OCI-LY1 (cell line): Measurements from ENCODE around the gene KRTAP5-8.
"Not testable (repeated sequence)": the region's sequence is repeated elsewhere in the genome, so short reads cannot be mapped to it uniquely, and the experiment has no call there.

Experiments
- CTCF ChIP-seq: fragments of 200-600 bp; sonication (generic), shearing (Covaris generic); IDR thresholded peaks from 2 replicates; pipeline ENCODE4 v1.5.1; 2017; ENCODE audit warnings: mild to moderate bottlenecking, antibody characterized with exemption, low read length, moderate library complexity, mixed read lengths
- EZH2 ChIP-seq: fragments of 200-600 bp; sonication (generic), shearing (Covaris generic); IDR thresholded peaks from 2 replicates; pipeline ENCODE4 v1.8.0; 2017; ENCODE audit warnings: borderline replicate concordance, mixed run types, mild to moderate bottlenecking, antibody characterized with exemption, low read length, moderate library complexity, mixed read lengths

GRCh38 chr11:71539971-71540370, 2.1 kb downstream of the KRTAP5-8 start:
- TF ChIP-seq CTCF, EZH2: not testable (repeated sequence)
